Gastrocnemius medialis (tissue), 4 donors: ENCODE results near the gene SPPL3. TPM values are rescaled to one million over a fixed set of nuclear protein-coding genes. Genes with fewer than 3 reads are reported as not detected.

ENCODE experiments used
- ATAC-seq, 2 donors: fragments of 150-250 bp; one replicate each; pipeline ENCODE4 v1.9.1; 2016
- DNase-seq, 2 donors: peaks; one replicate each; pipeline ENCODE4 v3.0.0-alpha.2; 2019
- H3K27ac ChIP-seq, 4 donors: fragments of 200-600 bp; sonication (generic); 1 replicate in 1 of 4; 2 replicates in 3 of 4; pipeline ENCODE4 v1.5.1; 2016 to 2018; ENCODE audit warnings: mild to moderate bottlenecking in 2 of 4, moderate library complexity in 1 of 4
- H3K27me3 ChIP-seq, 3 donors: fragments of 200-600 bp; sonication (generic) in 2 of 3; 1 replicate in 1 of 3; 2 replicates in 2 of 3; pipeline versions ENCODE4 v1.5.1 to v1.6.0; 2016 to 2019; ENCODE audit warnings: mild to moderate bottlenecking in 1 of 3, moderate library complexity in 1 of 3
- H3K36me3 ChIP-seq, 2 donors: fragments of 200-600 bp; sonication (generic) in 1 of 2; one replicate each; pipeline ENCODE4 v1.5.1; 2017 to 2018
- H3K4me1 ChIP-seq, 2 donors: fragments of 200-600 bp; sonication (generic) in 1 of 2; one replicate each; pipeline ENCODE4 v1.5.1; 2016 to 2017; ENCODE audit warnings: mild to moderate bottlenecking in 2 of 2
- H3K4me3 ChIP-seq, 4 donors: fragments of 200-600 bp; sonication (generic) in 3 of 4; 1 replicate in 1 of 4; 2 replicates in 3 of 4; pipeline ENCODE4 v1.5.1; 2016 to 2019; ENCODE audit warnings: mild to moderate bottlenecking in 2 of 4
- H3K9me3 ChIP-seq, 3 donors: fragments of 200-600 bp; sonication (generic) in 2 of 3; 1 replicate in 1 of 3; 2 replicates in 2 of 3; pipeline ENCODE4 v1.5.1; 2016 to 2019
- POLR2A ChIP-seq, 2 donors: fragments of 450-650 bp; IDR thresholded peaks; one replicate each; pipeline ENCODE4 v1.6.1; 2017; ENCODE audit warnings: antibody characterized with exemption in 2 of 2, mild to moderate bottlenecking in 2 of 2, moderate library complexity in 2 of 2
- in situ Hi-C, 4 donors: fragments of 200-750 bp; cut with MboI; loops; one replicate each; pipeline versions ENCODE4 v1.15.0 to v1.8.0; 2017; ENCODE audit warnings: low sequenced_read_pairs in 4 of 4
- intact Hi-C: fragments of 100-400 bp; cut with DNase I; formaldehyde crosslinking; loops from one replicate; pipeline ENCODE4 v1.15.1; 2023; ENCODE audit warnings: low total_unique reads
- total RNA-seq, 4 donors: library from RNA; depleted of rRNA; stranded (reverse); fragments of >200 nt; gene quantifications; one replicate each; pipeline versions ENCODE4 v1.1.0 to v1.2.3, GENCODE V29; 2016
- TF ChIP-seq, protein P1 (sequence below), 5 experiments: fragments of 450-650 bp in 3 of 5; fragments of 200-600 bp in 2 of 5; sonication (generic) in 2 of 5; IDR thresholded peaks in 4 of 5; conservative IDR thresholded peaks in 1 of 5; 1 replicate in 4 of 5; 2 replicates in 1 of 5; pipeline ENCODE4 v1.5.1; 2016 to 2019; ENCODE audit warnings: antibody characterized with exemption in 5 of 5, mild to moderate bottlenecking in 3 of 5, moderate library complexity in 3 of 5

The SPPL3 gene
- total RNA-seq, 4 donors from 2014 or later, result 10.1 to 21.3 (median 10.6) TPM

DNA sequence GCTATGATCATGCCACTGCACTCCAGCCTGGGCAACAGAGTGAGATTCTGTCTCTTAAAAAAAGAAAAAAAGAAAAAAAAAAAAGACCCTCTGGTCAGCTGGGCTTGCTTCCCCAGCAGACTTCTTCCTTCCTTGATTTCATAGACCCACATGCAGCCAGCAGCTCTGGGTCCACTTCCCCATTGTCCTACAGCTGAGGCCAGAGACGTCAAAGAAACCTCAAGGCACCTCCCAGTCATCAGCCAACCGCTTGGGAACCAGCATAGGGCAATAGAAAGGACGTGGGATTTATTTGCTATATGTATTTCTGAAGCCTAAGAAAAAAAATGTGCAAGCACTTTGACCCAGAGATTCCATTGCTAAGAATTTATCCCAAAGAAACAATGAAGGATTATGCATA lies 35.4 kb upstream of the SPPL3 start:
- H3K27ac ChIP-seq, result no peak overlapping the region
- peaks cover 0 to 12% (median 3%) of the 10 kb centered on the region in 3 donors for H3K27me3 ChIP-seq
- H3K4me1 ChIP-seq, result no peaks in the 10 kb centered on the region
- no peaks in the 10 kb centered on the region for H3K36me3 ChIP-seq
- in situ Hi-C loops, result no loop called here
- DNase-seq (peak; percentile 33 to 49), ATAC-seq (no peak)
- H3K4me3 ChIP-seq, result no peak overlapping the region
- H3K9me3 ChIP-seq, result no peaks in the 10 kb centered on the region
- intact Hi-C loops, result no loop called here
- no peak for TF ChIP-seq POLR2A (IDR thresholded peaks at IDR 0.05)
- TF ChIP-seq, protein P1, sequence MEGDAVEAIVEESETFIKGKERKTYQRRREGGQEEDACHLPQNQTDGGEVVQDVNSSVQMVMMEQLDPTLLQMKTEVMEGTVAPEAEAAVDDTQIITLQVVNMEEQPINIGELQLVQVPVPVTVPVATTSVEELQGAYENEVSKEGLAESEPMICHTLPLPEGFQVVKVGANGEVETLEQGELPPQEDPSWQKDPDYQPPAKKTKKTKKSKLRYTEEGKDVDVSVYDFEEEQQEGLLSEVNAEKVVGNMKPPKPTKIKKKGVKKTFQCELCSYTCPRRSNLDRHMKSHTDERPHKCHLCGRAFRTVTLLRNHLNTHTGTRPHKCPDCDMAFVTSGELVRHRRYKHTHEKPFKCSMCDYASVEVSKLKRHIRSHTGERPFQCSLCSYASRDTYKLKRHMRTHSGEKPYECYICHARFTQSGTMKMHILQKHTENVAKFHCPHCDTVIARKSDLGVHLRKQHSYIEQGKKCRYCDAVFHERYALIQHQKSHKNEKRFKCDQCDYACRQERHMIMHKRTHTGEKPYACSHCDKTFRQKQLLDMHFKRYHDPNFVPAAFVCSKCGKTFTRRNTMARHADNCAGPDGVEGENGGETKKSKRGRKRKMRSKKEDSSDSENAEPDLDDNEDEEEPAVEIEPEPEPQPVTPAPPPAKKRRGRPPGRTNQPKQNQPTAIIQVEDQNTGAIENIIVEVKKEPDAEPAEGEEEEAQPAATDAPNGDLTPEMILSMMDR (IDR thresholded peaks at IDR 0.05 in 4 of 5, conservative IDR thresholded peaks at IDR 0.05 in 1 of 5), result no peak

DNA sequence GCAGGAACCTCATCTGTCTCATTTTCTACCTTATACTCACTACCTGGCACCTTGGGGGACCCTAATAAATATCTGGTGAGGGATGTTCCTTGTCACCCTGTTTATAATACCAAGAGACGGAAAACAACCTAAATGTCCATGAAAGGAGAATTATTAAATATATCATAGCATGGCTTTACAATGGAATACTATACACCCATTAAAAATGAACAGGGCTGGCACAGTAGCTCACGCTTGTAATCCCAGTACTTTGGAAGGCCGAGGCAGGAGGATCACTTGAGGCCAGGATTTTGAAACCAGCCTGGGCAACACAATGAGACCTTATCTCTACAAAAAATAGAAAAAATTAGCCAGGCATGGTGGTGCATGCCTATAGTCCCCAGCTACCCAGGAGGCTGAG lies 34.3 kb upstream of the SPPL3 start:
- no peaks in the 10 kb centered on the region for H3K36me3 ChIP-seq
- in situ Hi-C loops (no loop called here), intact Hi-C loops (no loop called here)
- DNase-seq (no peak), ATAC-seq (no peak)
- H3K27me3 ChIP-seq, result peaks cover 0 to 12% (median 3%) of the 10 kb centered on the region in 3 donors
- no peak for TF ChIP-seq POLR2A (IDR thresholded peaks at IDR 0.05)
- TF ChIP-seq, protein P1 (IDR thresholded peaks at IDR 0.05 in 4 of 5, conservative IDR thresholded peaks at IDR 0.05 in 1 of 5), result no peak
- no peaks in the 10 kb centered on the region for H3K9me3 ChIP-seq
- H3K4me3 ChIP-seq, result no peak overlapping the region
- H3K27ac ChIP-seq, result no peak overlapping the region
- no peaks in the 10 kb centered on the region for H3K4me1 ChIP-seq

DNA sequence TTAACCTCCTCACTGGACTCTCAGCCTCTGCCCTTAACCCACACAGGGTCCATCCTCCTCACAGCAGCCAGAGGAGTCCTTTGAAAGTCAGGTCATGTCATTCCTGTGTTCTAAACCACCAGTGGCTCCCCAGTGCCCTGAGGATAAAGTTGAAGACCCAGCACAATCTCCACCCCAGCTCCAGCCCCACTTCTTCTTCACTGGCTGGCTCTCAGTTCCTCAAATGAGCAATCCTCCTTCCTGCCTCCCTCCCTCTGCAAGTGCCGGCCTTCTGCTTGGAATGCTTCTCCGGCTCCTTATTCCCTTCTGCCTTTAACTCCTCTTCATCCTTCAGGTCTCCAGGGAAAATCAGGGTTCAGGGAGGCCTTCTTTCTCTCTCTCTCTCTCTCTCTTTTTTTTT lies 32.0 kb upstream of the SPPL3 start:
- Histone ChIP-seq H3K4me1 (no peaks in the 10 kb centered on the region), H3K36me3 (no peaks in the 10 kb centered on the region), H3K4me3 (no peak overlapping the region), H3K27ac (no peak overlapping the region), H3K27me3 (peaks cover 0 to 12% (median 3%) of the 10 kb centered on the region in 3 donors), H3K9me3 (no peaks in the 10 kb centered on the region)
- in situ Hi-C loops (no loop called here), intact Hi-C loops (no loop called here)
- TF ChIP-seq, protein P1 (IDR thresholded peaks at IDR 0.05 in 4 of 5, conservative IDR thresholded peaks at IDR 0.05 in 1 of 5), result no peak
- TF ChIP-seq POLR2A (IDR thresholded peaks at IDR 0.05), result no peak
- peak; percentile 12 to 26 for DNase-seq
- ATAC-seq, result no peak

DNA sequence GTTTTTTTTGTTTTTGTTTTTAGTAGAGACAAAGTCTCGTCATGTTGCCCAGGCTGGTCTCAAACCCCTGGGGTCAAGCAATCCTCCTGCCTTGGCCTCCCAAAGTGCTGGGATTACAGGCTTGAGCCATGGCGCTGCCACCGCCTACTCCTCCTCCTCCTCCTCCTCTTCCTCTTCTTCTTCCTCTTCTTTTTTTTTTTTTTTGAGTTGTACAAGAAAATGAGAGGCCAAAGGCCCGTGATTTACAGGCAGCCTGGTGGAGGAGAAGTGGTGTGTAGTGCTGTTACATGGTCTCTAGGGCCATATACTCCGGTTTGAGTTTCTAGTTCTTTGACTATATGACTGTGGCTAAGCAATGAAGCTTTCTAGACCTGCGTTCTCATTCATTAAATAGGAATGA lies 29.6 kb upstream of the SPPL3 start:
- DNase-seq (no peak), ATAC-seq (no peak)
- Histone ChIP-seq H3K4me3 (no peak overlapping the region), H3K36me3 (no peaks in the 10 kb centered on the region), H3K27ac (no peak overlapping the region), H3K4me1 (no peaks in the 10 kb centered on the region), H3K27me3 (peaks cover 0 to 8% (median 3%) of the 10 kb centered on the region in 3 donors), H3K9me3 (no peaks in the 10 kb centered on the region)
- no peak for TF ChIP-seq POLR2A (IDR thresholded peaks at IDR 0.05)
- TF ChIP-seq, protein P1 (IDR thresholded peaks at IDR 0.05 in 4 of 5, conservative IDR thresholded peaks at IDR 0.05 in 1 of 5), result no peak
- intact Hi-C loops, result no loop called here
- in situ Hi-C loops, result no loop called here

DNA sequence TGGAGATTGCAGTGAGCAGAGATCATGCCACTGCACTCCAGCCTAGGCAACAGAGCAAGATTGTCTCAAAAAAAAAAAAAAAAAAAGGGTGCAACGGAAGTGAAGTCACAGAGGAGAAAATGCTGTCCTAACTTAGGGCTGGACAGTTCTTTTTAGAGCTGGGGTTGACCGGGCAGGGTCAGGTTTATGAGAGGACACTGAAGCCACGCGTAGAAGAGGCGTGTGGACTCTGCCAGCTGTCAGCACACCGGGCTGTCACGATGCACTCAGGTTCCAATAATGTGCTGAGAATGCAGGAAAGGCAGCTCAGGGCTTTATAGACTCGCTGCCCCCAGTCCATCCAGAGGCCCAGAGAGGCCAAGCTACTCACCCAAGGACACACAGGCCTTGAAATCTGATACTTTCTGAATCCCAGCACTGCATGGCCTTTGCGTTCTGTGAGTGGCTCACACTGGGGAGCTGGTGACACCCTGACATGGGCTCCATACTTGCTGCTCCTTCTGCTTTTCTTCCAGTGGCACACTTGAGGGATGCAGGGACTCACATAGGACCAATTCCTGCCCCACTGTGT lies 28.9 kb upstream of the SPPL3 start:
- in situ Hi-C loops, result no loop called here
- ATAC-seq, result no peak
- Histone ChIP-seq H3K9me3 (no peaks in the 10 kb centered on the region), H3K36me3 (no peaks in the 10 kb centered on the region), H3K27me3 (peaks cover 0 to 2% (median under 1%) of the 10 kb centered on the region in 3 donors), H3K27ac (no peak overlapping the region), H3K4me3 (no peak overlapping the region), H3K4me1 (no peaks in the 10 kb centered on the region)
- DNase-seq, result no peak
- no peak for TF ChIP-seq POLR2A (IDR thresholded peaks at IDR 0.05)
- TF ChIP-seq, protein P1 (IDR thresholded peaks at IDR 0.05 in 4 of 5, conservative IDR thresholded peaks at IDR 0.05 in 1 of 5), result no peak
- intact Hi-C loops, result no loop called here
